GM18502 (cell line): ENCODE data around the gene KIF12.

ENCODE experiments used
- ATAC-seq: cut with Tn5 transposase; IDR thresholded peaks from one replicate; pipeline ENCODE4 v1.9.1; 2021; ENCODE audit warnings: mild to moderate bottlenecking; ENCODE audit not compliant: unreplicated experiment, poor library complexity

KIF12 gene

GRCh38 chr9:114108016-114108833 is 9.1 kb upstream of the KIF12 start:
- ATAC-seq: no peak

GRCh38 chr9:114107286-114108001 is 8.4 kb upstream of the KIF12 start:
- ATAC-seq: no peak

- ATAC-seq: no peak
These were observed 6.1 kb upstream of the KIF12 start for GRCh38 chr9:114105236-114105635.

- ATAC-seq: no peak
These were observed 3.4 kb upstream of the KIF12 start for GRCh38 chr9:114102484-114102883.

- ATAC-seq: no peak
These were observed 1.4 kb upstream of the KIF12 start for GRCh38 chr9:114100536-114100935.

- ATAC-seq: no peak
These were observed 678 bp upstream of the KIF12 start for GRCh38 chr9:114099669-114100270.

GRCh38 chr9:114098021-114098935 is 814 bp downstream of the KIF12 start:
- no peak for ATAC-seq

- ATAC-seq: no peak
These were observed 1.5 kb downstream of the KIF12 start for GRCh38 chr9:114097613-114098020.

- no peak for ATAC-seq
These were observed 2.1 kb downstream of the KIF12 start for GRCh38 chr9:114096866-114097612.

- no peak for ATAC-seq
These were observed 3.0 kb downstream of the KIF12 start for GRCh38 chr9:114096041-114096511.

GRCh38 chr9:114094971-114095370 is 4.1 kb downstream of the KIF12 start:
- ATAC-seq: no peak

- no peak for ATAC-seq
These were observed 5.2 kb downstream of the KIF12 start for GRCh38 chr9:114093761-114094505.

- no peak for ATAC-seq
These were observed 6.0 kb downstream of the KIF12 start for GRCh38 chr9:114093031-114093471.

- ATAC-seq: no peak
These were observed 6.8 kb downstream of the KIF12 start for GRCh38 chr9:114092336-114092735.

- no peak for ATAC-seq
These were observed 7.4 kb downstream of the KIF12 start for GRCh38 chr9:114091711-114092110.

- no peak for ATAC-seq
These were observed 8.3 kb downstream of the KIF12 start for GRCh38 chr9:114090798-114091197.

- ATAC-seq: no peak
These were observed 9.8 kb downstream of the KIF12 start for GRCh38 chr9:114089206-114089840.

GRCh38 chr9:114088571-114089170 is 10.4 kb downstream of the KIF12 start:
- no peak for ATAC-seq
